NCI-H2196 treated with DMSO at 0.1 percent for 48 hours (cell line): Measurements from ENCODE around the gene DAAM2.
A peak's percentile ranks its signal among the peaks of the same experiment; 100 is the strongest.

Experiments used
- DNase-seq: peaks from one replicate; lab custom pipeline; 2025; ENCODE audit not compliant: unreplicated experiment; lab: John Stamatoyannopoulos, UW

DAAM2 gene

GRCh38 chr6:39904946-39905639 is 112.9 kb downstream of the DAAM2 start:
- DNase-seq: no peak

GRCh38 chr6:39905640-39905975 is 113.4 kb downstream of the DAAM2 start:
- no peak for DNase-seq

GRCh38 chr6:39906318-39906761 is 114.2 kb downstream of the DAAM2 start:
- no peak for DNase-seq

GRCh38 chr6:39907871-39908575 is 115.8 kb downstream of the DAAM2 start:
- DNase-seq: no peak

- DNase-seq: no peak
Observed at GRCh38 chr6:39908838-39909583, 116.8 kb downstream of the DAAM2 start.

GRCh38 chr6:39909701-39910100 is 117.5 kb downstream of the DAAM2 start:
- no peak for DNase-seq

- DNase-seq: no peak
Observed at GRCh38 chr6:39910164-39910563, 118.0 kb downstream of the DAAM2 start.

- no peak for DNase-seq
Observed at GRCh38 chr6:39910744-39911143, 118.6 kb downstream of the DAAM2 start.

GRCh38 chr6:39911513-39912125 is 119.4 kb downstream of the DAAM2 start:
- DNase-seq: no peak

GRCh38 chr6:39912446-39912845 is 120.3 kb downstream of the DAAM2 start:
- DNase-seq: no peak

GRCh38 chr6:39913391-39913916 is 121.3 kb downstream of the DAAM2 start:
- no peak for DNase-seq

GRCh38 chr6:39914239-39914638 is 122.1 kb downstream of the DAAM2 start:
- DNase-seq: no peak

- no peak for DNase-seq
Observed at GRCh38 chr6:39915866-39916265, 123.7 kb downstream of the DAAM2 start.

GRCh38 chr6:39917329-39917728 is 125.2 kb downstream of the DAAM2 start:
- DNase-seq: no peak

- DNase-seq: no peak
Observed at GRCh38 chr6:39917981-39918380, 125.8 kb downstream of the DAAM2 start.

GRCh38 chr6:39918831-39919230 is 126.7 kb downstream of the DAAM2 start:
- DNase-seq: no peak

GRCh38 chr6:39920157-39920556 is 128.0 kb downstream of the DAAM2 start:
- DNase-seq: no peak

GRCh38 chr6:39922821-39923220 is 130.6 kb downstream of the DAAM2 start:
- no peak for DNase-seq

GRCh38 chr6:39923394-39923793 is 131.2 kb downstream of the DAAM2 start:
- DNase-seq: peak; percentile 68

- DNase-seq: no peak
Observed at GRCh38 chr6:39923861-39924260, 131.7 kb downstream of the DAAM2 start.

GRCh38 chr6:39924283-39924682 is 132.1 kb downstream of the DAAM2 start:
- peak; percentile 19 for DNase-seq
